IMR-90 (cell line): Measurements from ENCODE around the gene DNAJB8.

Experiments
- BHLHE40 ChIP-seq: fragments of 150-350 bp; IDR thresholded peaks from 2 replicates; pipeline ENCODE4 v1.6.1; 2016; ENCODE audit warnings: mild to moderate bottlenecking, low read depth, low read length
- CEBPB ChIP-seq: IDR thresholded peaks from 2 replicates; pipeline ENCODE4 v1.6.1; 2012; ENCODE audit warnings: low read depth, low read length, improper control_type of control experiment
- ELK1 ChIP-seq: fragments of 150-350 bp; IDR thresholded peaks from 2 replicates; pipeline ENCODE4 v1.6.1; 2016; ENCODE audit warnings: low read depth, mild to moderate bottlenecking, low read length, moderate library complexity, borderline replicate concordance
- MAFK ChIP-seq: IDR thresholded peaks from 2 replicates; pipeline ENCODE4 v1.6.1; 2012; ENCODE audit warnings: low read depth, low read length, improper control_type of control experiment
- MAZ ChIP-seq: IDR thresholded peaks from 2 replicates; pipeline ENCODE4 v1.6.1; 2012; ENCODE audit warnings: low read depth, mild to moderate bottlenecking, low read length, improper control_type of control experiment, moderate library complexity, borderline replicate concordance
- MXI1 ChIP-seq: IDR thresholded peaks from 2 replicates; pipeline ENCODE4 v1.6.1; 2012; ENCODE audit warnings: low read depth, mild to moderate bottlenecking, low read length, moderate library complexity, borderline replicate concordance
- NFE2L2 ChIP-seq: fragments of 150-350 bp; IDR thresholded peaks from 2 replicates; pipeline ENCODE4 v1.6.1; 2016; ENCODE audit warnings: low read depth, mild to moderate bottlenecking, low read length
- POLR2A ChIP-seq: IDR thresholded peaks from 2 replicates; pipeline ENCODE4 v1.6.1; 2012; ENCODE audit warnings: mild to moderate bottlenecking, low read depth, low read length
- RAD21 ChIP-seq: IDR thresholded peaks from 2 replicates; pipeline ENCODE4 v1.6.1; 2012; ENCODE audit warnings: low read length, improper control_type of control experiment
- RCOR1 ChIP-seq: IDR thresholded peaks from 2 replicates; pipeline ENCODE4 v1.6.1; 2012; ENCODE audit warnings: mild to moderate bottlenecking, low read length, improper control_type of control experiment; ENCODE audit not compliant: insufficient replicate concordance
- RFX5 ChIP-seq: IDR thresholded peaks from 2 replicates; pipeline ENCODE4 v1.8.0; 2012; ENCODE audit warnings: low read depth, mild to moderate bottlenecking, low read length, moderate library complexity
- TF ChIP-seq, protein P1 (sequence below): conservative IDR thresholded peaks from 2 replicates; pipeline ENCODE4 v1.5.1; 2012; ENCODE audit warnings: mild to moderate bottlenecking, low read depth, low read length, improper control_type of control experiment
- TF ChIP-seq, protein P2 (sequence below): fragments of 150-350 bp; IDR thresholded peaks from 2 replicates; pipeline ENCODE4 v1.6.1; 2017; ENCODE audit warnings: mild to moderate bottlenecking, antibody characterized with exemption, low read length, low read depth

GRCh38 chr3:128429751-128430150 lies 36.9 kb downstream of the DNAJB8 start:
- TF ChIP-seq, protein P1, sequence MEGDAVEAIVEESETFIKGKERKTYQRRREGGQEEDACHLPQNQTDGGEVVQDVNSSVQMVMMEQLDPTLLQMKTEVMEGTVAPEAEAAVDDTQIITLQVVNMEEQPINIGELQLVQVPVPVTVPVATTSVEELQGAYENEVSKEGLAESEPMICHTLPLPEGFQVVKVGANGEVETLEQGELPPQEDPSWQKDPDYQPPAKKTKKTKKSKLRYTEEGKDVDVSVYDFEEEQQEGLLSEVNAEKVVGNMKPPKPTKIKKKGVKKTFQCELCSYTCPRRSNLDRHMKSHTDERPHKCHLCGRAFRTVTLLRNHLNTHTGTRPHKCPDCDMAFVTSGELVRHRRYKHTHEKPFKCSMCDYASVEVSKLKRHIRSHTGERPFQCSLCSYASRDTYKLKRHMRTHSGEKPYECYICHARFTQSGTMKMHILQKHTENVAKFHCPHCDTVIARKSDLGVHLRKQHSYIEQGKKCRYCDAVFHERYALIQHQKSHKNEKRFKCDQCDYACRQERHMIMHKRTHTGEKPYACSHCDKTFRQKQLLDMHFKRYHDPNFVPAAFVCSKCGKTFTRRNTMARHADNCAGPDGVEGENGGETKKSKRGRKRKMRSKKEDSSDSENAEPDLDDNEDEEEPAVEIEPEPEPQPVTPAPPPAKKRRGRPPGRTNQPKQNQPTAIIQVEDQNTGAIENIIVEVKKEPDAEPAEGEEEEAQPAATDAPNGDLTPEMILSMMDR, result no peak
- TF ChIP-seq MXI1 (no peak), RFX5 (no peak), RAD21 (no peak), POLR2A (no peak), MAFK (no peak), RCOR1 (no peak), BHLHE40 (no peak), ELK1 (no peak), NFE2L2 (no peak), CEBPB (no peak), MAZ (no peak)
- TF ChIP-seq, protein P2, sequence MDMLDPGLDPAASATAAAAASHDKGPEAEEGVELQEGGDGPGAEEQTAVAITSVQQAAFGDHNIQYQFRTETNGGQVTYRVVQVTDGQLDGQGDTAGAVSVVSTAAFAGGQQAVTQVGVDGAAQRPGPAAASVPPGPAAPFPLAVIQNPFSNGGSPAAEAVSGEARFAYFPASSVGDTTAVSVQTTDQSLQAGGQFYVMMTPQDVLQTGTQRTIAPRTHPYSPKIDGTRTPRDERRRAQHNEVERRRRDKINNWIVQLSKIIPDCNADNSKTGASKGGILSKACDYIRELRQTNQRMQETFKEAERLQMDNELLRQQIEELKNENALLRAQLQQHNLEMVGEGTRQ, result no peak
